Neural cell (in vitro differentiated cells): ENCODE measurements around the gene SNRPB. TPM values are rescaled to one million over a fixed set of nuclear protein-coding genes. Genes with fewer than 3 reads are reported as not detected.

Experiments used
- H2AFZ ChIP-seq: fragments of 200-600, 300-800 bp; sonication (generic), shearing (Covaris generic); 2 replicates; pipeline ENCODE4 v1.6.0; 2014; ENCODE audit warnings: low read depth, mild to moderate bottlenecking, antibody characterized with exemption, low read length, moderate library complexity
- H3F3A ChIP-seq: fragments of 200-600 bp; shearing (Covaris generic); 2 replicates; pipeline ENCODE4 v1.6.1; 2016; ENCODE audit warnings: mild to moderate bottlenecking, moderate library complexity, mixed read lengths, antibody characterized with exemption, low read length; ENCODE audit not compliant: insufficient read depth, poor library complexity, severe bottlenecking
- H3K27ac ChIP-seq: fragments of 200-600, 300-800 bp; sonication (generic), shearing (Covaris generic); 2 replicates; pipeline ENCODE4 v1.5.1; 2014; ENCODE audit warnings: mild to moderate bottlenecking, low read length, moderate library complexity
- H3K27me3 ChIP-seq: fragments of 300-800, 200-600 bp; sonication (generic), shearing (Covaris generic); 2 replicates; pipeline ENCODE4 v1.6.0; 2014; ENCODE audit warnings: mild to moderate bottlenecking, low read depth, low read length, moderate library complexity; ENCODE audit not compliant: insufficient read depth
- H3K36me3 ChIP-seq: fragments of 300-800, 200-600 bp; sonication (generic), shearing (Covaris generic); 2 replicates; pipeline ENCODE4 v1.5.1; 2014; ENCODE audit warnings: mild to moderate bottlenecking, antibody characterized with exemption, low read length, moderate library complexity; ENCODE audit not compliant: insufficient read depth
- H3K4me2 ChIP-seq: fragments of 300-800, 200-600 bp; sonication (generic), shearing (Covaris generic); 2 replicates; pipeline ENCODE4 v1.6.0; 2014; ENCODE audit warnings: mild to moderate bottlenecking, low read length
- H3K4me3 ChIP-seq: fragments of 300-800, 200-600 bp; sonication (generic), shearing (Covaris generic); 2 replicates; pipeline ENCODE4 v1.5.1; 2014; ENCODE audit warnings: mild to moderate bottlenecking, low read length, moderate library complexity
- H3K79me2 ChIP-seq: fragments of 200-600 bp; shearing (Covaris generic); replicated peaks from 2 replicates; pipeline ENCODE4 v1.6.0; 2014; ENCODE audit warnings: mild to moderate bottlenecking, low read length, moderate library complexity; ENCODE audit not compliant: insufficient read depth
- H3K9ac ChIP-seq: fragments of 300-800, 200-600 bp; sonication (generic), shearing (Covaris generic); 2 replicates; pipeline ENCODE4 v1.6.1; 2016; ENCODE audit warnings: mild to moderate bottlenecking, low read length, mixed read lengths
- H3K9me2 ChIP-seq: fragments of 200-600 bp; shearing (Covaris generic); 2 replicates; pipeline ENCODE4 v1.6.1; 2016; ENCODE audit warnings: mild to moderate bottlenecking, low read length, mixed read lengths; ENCODE audit not compliant: insufficient read depth
- H3K9me3 ChIP-seq: fragments of 200-600, 300-800 bp; sonication (generic), shearing (Covaris generic); 2 replicates; pipeline ENCODE4 v1.6.1; 2016; ENCODE audit warnings: mild to moderate bottlenecking, mixed run types, low read length, moderate library complexity, mixed read lengths
- H4K20me1 ChIP-seq: fragments of 200-600 bp; shearing (Covaris generic); 2 replicates; pipeline ENCODE4 v1.6.1; 2016; ENCODE audit warnings: mild to moderate bottlenecking, mixed run types; ENCODE audit not compliant: insufficient read depth
- CTCF ChIP-seq: fragments of 450-650 bp; IDR thresholded peaks from 2 replicates; pipeline ENCODE4 v1.5.1; 2014; ENCODE audit warnings: antibody characterized with exemption, mild to moderate bottlenecking, moderate library complexity; ENCODE audit not compliant: poor library complexity, severe bottlenecking
- EP300 ChIP-seq: fragments of 450-650 bp; conservative IDR thresholded peaks from 2 replicates; pipeline ENCODE4 v1.6.1; 2014; ENCODE audit warnings: antibody characterized with exemption, mild to moderate bottlenecking, moderate library complexity; ENCODE audit not compliant: poor library complexity, severe bottlenecking
- EZH2 ChIP-seq: fragments of 200-600, 300-800 bp; shearing (Covaris generic), sonication (generic); IDR thresholded peaks from 2 replicates; pipeline ENCODE4 v1.6.1; 2014; ENCODE audit warnings: antibody characterized with exemption, low read length, borderline replicate concordance, mild to moderate bottlenecking; ENCODE audit not compliant: insufficient read depth, poor library complexity, severe bottlenecking
- MXI1 ChIP-seq: fragments of 450-650 bp; conservative IDR thresholded peaks from 2 replicates; pipeline ENCODE4 v1.6.1; 2014; ENCODE audit warnings: antibody characterized with exemption, mild to moderate bottlenecking; ENCODE audit not compliant: poor library complexity, severe bottlenecking
- POLR2AphosphoS5 ChIP-seq: IDR thresholded peaks from 2 replicates; pipeline ENCODE4 v1.6.1; 2012
- RAD21 ChIP-seq: fragments of 450-650 bp; conservative IDR thresholded peaks from 2 replicates; pipeline ENCODE4 v1.6.1; 2014; ENCODE audit warnings: antibody characterized with exemption, mild to moderate bottlenecking, moderate library complexity
- REST ChIP-seq: IDR thresholded peaks from 2 replicates; pipeline ENCODE4 v1.6.1; 2012; ENCODE audit warnings: borderline replicate concordance
- SMC3 ChIP-seq: fragments of 450-650 bp; conservative IDR thresholded peaks from 2 replicates; pipeline ENCODE4 v1.6.1; 2014; ENCODE audit warnings: antibody characterized with exemption, mild to moderate bottlenecking, moderate library complexity; ENCODE audit not compliant: poor library complexity
- TAF1 ChIP-seq: IDR thresholded peaks from 2 replicates; pipeline ENCODE4 v1.6.1; 2012; ENCODE audit warnings: low read depth
- polyA plus RNA-seq: library from polyadenylated mRNA; depleted of rRNA; stranded (reverse); fragments of >200 nt; gene quantifications from 2 replicates; pipeline ENCODE4 v1.2.3, GENCODE V29; 2014

The SNRPB gene
- polyA plus RNA-seq, 1 donor from 2014 or later: 289 TPM

GRCh38 chr20:2431185-2431584 lies 39.4 kb downstream of the SNRPB start:
- H3K4me2 ChIP-seq: no peak overlapping the region
- no peaks in the 10 kb centered on the region for H3K79me2 ChIP-seq
- no peaks in the 10 kb centered on the region for H3K27me3 ChIP-seq
- no peaks in the 10 kb centered on the region for H3K9me3 ChIP-seq
- H3K36me3 ChIP-seq: no peaks in the 10 kb centered on the region
- no peaks in the 10 kb centered on the region for H4K20me1 ChIP-seq
- TF ChIP-seq TAF1 (no peak), REST (no peak), CTCF (no peak), SMC3 (no peak), POLR2AphosphoS5 (no peak), EP300 (no peak), MXI1 (no peak), RAD21 (no peak), EZH2 (no peak)
- no peak overlapping the region for H3K27ac ChIP-seq
- H3K4me3 ChIP-seq: no peak overlapping the region
- H3K9ac ChIP-seq: no peak overlapping the region
- H2AFZ ChIP-seq: no peak overlapping the region
- no peaks in the 10 kb centered on the region for H3F3A ChIP-seq
- H3K9me2 ChIP-seq: no peaks in the 10 kb centered on the region

- Histone ChIP-seq H3K9me3 (no peaks in the 10 kb centered on the region), H3K9me2 (no peaks in the 10 kb centered on the region), H3K79me2 (no peaks in the 10 kb centered on the region), H4K20me1 (no peaks in the 10 kb centered on the region), H3K4me3 (no peak overlapping the region), H2AFZ (no peak overlapping the region), H3K36me3 (no peaks in the 10 kb centered on the region), H3K4me2 (no peak overlapping the region), H3K27ac (no peak overlapping the region), H3K9ac (no peak overlapping the region), H3K27me3 (no peaks in the 10 kb centered on the region), H3F3A (no peaks in the 10 kb centered on the region)
- TF ChIP-seq EZH2 (no peak), EP300 (no peak), TAF1 (no peak), REST (no peak), RAD21 (no peak), SMC3 (no peak), MXI1 (no peak), POLR2AphosphoS5 (no peak), CTCF (no peak)
Measured at GRCh38 chr20:2430538-2430937, 40.1 kb downstream of the SNRPB start.
